GM18951 (cell line): ENCODE data around the gene FUT6.

Source experiments
- POLR2A ChIP-seq: IDR thresholded peaks from 4 replicates; pipeline ENCODE4 v1.6.1; 2011; ENCODE audit warnings: mild to moderate bottlenecking; ENCODE audit not compliant: insufficient read length, insufficient read depth; ENCODE audit errors: extremely low read depth
- in situ Hi-C: fragments of 300-500 bp; cut with MboI; formaldehyde crosslinking; loops from one replicate; pipeline ENCODE4 v1.12.0; 2022; ENCODE audit warnings: low sequenced_read_pairs, mixed read lengths, inconsistent platforms; ENCODE audit not compliant: unreplicated experiment

The FUT6 gene

DNA sequence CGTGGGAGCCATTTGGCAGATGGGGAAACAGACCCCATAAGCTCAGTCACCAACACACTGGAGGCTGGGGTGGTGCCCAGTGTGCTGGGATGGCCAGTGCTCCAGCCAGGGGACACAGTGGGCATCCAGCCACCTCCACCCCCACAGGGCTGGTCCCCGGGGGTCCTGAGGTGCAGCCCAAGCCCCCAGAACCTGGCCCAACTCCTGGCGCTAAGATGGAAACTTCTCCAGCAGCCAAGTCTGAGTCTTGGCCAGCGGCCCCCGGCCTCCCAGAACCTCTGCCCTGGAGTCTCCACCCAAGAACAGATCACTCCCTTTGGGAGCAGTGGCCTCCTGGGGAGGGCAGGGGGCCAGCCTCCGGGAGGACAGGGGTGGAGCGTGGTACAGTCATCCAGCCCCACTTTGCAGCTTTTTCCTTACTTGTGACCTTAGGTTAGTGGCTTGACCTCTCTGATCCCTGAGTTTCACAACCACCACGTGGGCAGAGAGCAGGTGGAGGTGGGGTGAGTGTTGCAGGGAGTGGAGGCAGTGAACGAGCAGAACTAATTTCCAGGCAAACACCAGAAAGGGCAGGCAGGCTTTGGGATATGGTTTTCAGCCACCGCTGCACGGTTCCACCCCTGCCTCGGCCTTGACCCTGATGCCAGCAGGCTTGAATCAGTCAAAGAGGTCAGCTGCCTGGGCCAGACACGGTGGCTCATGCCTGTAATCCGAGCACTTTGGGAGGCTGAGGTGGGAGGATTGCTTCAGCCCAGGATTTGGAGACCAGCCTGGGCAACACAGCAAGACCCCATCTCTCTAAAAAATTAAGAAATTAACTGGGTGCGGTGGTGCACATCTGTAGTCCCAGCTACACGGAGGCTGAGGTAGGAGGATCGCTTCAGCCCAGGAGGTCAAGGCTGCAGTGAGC is 38.9 kb downstream of the FUT6 start:
- in situ Hi-C loops = no loop called here
- TF ChIP-seq POLR2A = no peak

DNA sequence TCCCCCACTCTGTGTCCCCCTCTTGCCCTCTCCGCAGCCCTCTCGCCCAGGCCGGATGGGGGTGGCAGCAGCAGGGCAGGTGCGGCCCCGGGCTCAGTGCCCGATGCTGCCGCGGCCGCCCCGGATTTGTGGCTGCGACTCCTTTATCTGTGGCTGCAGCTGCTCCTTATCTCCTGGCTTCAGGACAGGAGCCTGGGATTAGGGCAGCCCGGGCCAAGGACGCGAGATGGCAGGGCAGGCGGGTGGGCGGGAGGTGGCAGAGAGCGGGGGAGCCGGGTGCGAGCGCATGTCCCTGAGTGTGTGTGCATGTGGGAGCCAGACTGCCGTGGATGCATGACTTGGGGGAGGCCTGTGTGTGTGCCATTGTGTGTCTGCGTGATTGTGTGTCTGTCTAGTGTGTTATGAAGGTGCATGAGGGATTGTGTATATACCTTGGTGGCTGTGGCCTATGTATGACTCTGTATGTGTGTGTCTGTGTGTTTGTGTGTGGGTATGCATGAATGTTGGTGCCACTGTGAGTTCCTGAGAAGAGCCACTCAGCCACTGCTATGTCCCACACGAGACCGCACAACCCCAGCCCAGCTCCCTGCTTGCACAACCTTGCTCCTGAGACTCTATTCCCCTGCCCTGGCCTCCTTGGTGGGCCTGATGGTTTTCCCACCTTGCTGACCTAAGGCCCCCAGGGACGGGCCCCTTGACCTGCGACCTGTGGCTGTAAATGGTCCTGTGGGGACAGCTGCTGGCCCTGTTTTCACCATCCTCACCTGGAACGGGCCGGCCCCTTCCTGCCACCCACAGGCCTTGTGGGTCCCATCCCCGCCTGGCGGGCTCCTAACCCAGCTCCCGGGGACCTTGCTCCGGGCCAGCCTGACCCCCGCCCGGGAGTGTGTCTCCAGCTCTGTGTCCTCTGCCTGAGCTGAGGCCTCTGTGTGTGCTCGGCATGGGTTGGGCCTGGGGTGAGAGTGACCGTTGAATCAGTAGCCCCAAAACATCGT is 40.0 kb downstream of the FUT6 start:
- in situ Hi-C loops = no loop called here
- no peak for TF ChIP-seq POLR2A

DNA sequence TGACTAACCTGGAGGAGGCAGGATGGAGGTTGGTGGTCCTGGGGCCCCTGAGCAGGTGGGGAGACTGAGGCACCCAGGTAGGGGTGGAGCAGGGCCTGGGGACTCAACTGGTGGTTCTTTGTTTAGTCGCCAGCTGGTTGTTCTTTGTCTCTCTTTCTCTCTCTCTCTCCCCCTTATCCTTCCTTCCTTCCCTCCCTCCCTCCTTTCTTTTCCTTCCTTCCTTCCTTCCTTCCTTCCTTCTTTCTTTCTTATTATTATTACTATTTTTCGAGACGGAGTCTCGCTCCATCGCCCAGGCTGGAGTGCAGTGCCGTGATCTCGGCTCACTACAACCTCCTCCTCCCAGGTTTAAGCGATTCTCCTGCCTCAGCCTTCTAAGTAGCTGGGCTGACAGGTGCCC is 41.3 kb downstream of the FUT6 start:
- no peak for TF ChIP-seq POLR2A
- in situ Hi-C loops = no loop called here

DNA sequence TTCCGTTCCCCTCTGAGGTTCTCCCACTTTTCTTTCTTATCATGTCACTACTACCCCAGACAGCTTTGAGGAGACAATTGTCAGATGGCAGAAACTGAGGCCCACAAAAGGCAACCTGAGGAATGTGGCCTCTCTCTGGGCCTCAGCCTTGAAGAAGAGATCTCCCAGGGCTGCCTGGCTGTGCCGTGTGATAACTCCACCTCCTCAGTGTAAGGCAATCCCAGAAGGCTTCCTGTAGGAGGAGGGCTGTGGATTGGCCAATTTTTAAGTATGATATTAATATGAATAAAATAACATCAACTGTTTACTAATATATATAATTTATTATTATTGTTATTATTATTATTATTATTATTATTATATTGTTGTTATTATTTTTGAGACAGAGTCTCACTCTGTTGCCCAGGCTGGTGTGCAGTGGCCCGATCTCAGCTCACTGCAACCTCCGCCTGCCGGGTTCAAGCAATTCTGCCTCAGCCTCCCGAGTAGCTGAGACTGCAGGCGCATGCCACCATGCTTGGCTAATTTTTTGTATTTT is 44.1 kb downstream of the FUT6 start:
- in situ Hi-C loops = no loop called here

DNA sequence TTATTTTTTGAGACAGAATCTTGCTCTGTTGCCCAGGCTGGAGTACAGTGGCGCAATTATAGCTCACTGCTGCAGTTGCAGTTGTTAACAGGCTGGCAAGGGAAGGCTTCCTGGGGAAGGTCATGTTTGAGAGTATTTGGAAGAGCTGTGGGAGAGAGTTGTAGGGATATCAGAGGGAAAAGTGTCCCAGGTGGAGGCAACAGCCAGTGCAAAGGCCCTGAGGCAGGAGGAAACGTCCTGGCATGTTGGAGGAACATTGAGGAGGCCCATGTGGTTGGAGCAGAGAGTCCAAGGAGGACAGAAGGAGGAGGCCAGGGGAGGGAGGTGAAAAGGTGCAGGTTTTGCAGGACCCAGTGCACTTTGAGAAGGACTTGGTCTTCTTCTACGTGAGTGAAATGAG is 46.3 kb downstream of the FUT6 start:
- no peak for TF ChIP-seq POLR2A
- in situ Hi-C loops = no loop called here

More for the DNA sequence above, 44.1 kb downstream of the FUT6 start:
- no peak for TF ChIP-seq POLR2A

DNA sequence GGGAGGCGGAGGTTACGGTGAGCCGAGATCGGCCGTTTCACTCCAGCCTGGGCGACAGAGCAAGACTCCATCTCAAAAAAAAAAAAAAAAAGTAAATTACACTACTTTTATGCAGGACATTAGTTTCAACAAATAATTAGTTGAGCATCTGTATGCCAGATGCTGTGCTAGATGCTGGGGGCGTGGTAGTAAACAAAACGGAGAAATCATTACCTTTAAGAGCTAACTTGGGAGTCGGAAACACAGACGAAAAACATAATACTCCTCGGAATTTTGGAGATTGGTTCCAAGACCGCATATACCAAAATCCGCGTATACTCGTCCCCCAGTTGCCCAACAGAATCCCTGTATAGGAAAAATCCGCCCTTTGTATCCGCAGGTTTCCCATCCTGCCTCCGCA is 47.3 kb downstream of the FUT6 start:
- no peak for TF ChIP-seq POLR2A
- in situ Hi-C loops = no loop called here

DNA sequence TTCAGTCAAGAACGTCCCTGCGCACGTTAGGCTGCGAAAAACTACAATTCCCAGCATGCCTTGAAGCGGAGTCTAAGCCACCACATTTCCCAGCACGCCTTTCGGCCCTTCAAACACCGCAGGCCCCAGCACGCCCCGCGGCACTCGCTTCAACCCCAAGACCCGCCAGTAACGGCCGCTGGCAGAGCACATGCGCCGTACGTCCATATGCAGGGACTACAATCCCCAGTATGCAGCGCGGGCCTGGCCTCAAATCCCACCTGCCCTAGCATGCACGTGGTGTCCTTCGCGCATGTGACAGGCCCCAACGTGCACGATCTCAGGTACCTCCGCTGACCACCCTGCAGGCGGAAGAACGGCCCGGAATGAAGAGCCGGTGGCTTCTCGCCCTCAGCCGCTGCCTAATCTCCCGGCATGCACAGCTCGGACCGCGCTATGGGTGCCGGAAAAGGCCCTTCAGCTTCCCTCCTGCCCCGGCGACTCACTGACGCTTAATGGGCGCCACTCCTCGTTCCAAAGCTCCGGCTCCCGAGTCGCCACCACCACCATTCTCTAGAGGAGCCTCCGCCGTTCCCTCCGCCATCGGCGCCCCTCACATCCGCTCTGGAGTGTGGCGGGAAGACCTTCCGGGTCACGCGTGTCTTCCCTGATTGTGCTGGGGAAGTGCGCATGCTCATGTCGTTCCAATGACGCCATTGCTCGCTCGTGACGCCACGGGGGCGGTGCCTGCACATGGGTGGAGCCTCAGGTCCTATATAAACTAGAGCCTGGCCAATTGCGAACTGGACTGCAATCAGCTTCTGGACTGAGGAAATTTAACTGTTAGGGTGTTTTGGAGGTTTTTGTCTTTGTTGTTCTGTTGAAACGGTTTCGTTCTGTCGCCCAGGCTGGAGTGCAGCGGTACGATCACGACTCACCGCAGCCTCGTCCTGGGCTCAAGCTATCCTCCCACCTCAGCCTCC is 48.7 kb downstream of the FUT6 start, which contains the start of gene DUS3L:
DUS3L (minus strand) TSS at position 605 of the 962 bp plus-strand sequence; CDS start at position 583, 22 bp downstream.
- peak; percentile 77 for TF ChIP-seq POLR2A
- in situ Hi-C loops = no loop called here

DNA sequence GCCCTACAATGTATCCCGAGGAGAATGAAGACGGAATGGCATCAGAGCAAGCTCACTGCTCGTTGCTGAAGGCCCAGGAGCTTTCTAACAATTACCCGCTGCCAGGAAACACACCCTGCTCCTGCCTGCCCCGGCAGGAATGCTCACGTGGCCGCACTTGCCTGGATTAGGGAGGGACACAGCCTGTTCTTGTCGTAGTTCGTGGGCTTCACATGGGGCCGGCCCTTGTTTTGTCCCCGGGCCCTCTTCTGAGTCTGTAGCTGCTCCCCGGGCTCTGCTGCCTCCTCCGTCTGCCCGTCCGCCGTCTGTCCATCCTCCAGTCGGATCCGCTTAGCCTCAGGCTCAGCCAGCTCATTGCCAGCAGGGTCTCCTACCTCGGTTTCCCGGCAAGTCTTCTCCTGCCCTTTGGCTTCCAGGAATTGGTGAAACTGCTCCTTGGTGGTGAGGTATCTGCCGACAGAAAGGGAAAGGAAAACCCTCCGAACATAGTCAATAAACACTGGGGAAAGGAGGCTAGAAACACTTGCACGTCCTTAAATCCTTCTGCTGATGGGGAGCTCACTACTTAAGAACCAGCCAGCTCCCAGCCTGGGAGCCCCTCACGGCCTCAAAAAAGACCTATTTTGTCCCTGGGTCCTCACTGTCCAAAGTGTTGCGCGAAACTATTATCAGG is 49.5 kb downstream of the FUT6 start:
- no peak for TF ChIP-seq POLR2A
- in situ Hi-C loops = no loop called here

DNA sequence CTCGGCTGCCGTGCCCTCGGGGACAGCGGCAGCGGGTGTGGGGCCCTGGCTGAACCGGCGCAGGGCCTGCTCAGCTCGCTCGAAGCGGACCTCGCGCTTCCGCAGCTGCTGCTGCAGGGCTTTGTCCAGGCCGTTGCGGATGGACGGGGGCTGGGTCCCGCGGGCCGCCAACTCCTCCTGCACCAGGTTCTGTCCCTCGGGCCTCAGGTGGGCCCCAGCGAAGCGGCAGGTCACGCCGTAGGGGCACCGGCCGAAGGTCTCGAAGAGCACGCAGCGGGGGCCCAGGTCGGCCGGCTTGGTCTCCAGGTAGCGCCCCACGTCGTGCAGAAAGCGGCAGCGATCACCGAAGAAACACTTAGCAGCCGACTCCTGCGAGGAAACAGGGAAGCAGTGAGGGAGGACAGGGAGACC is 50.1 kb downstream of the FUT6 start:
- TF ChIP-seq POLR2A = no peak
- in situ Hi-C loops = no loop called here

DNA sequence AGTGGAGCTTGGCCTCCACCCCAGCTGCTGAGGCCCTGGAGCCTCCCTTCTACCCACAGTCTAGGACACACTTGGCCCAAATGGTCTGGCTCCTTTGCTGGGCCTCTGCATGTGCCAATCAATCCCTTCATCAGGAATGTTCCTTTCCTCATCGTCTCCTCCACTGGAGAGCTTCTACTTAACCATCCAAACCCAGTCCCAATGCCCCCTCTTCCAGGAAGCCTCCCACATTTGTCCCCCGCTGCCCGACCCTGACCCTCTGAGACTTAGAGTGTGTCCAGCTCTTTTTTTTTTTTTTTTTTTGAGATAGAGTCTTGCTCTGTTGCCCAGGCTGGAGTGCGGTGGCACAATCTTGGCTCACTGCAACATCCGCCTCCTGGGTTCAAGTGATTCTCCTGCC is 51.1 kb downstream of the FUT6 start:
- in situ Hi-C loops = no loop called here
- no peak for TF ChIP-seq POLR2A

DNA sequence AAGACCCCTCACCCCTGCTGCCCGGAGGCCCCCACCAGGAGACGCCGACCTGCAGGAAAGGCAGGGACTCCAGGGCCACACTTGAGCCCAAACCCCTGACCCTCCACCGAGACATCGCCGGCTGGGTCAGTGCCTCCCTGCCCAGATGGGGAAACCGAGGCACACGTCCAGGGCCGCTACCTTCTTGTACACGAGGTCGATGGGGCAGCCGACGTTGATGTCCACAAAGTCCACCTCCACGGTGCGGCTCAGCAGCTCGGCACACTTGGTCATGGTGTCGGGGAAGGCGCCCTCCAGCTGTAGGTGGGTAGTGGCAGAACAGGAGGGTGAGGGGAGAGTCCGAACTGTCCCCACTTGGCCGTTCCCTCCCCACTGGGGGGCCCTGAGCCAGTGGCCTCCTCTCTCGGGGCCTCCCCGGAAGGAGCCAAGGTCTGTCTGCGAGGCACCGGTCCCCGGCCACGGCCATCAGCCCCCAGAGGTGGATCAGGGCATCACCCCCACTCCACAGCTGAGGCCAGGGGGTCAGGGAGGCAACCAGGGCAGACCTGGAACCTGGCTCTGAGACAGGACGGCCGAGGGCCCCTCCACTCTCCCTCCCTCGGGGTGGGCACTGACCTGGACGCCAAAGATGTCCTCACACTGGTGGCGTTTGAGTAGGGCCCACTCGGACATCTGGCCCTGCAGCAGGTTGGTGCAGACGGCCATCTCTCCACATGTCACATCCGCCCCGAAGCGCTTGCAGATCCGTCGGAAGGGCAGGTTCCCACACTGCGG is 51.9 kb downstream of the FUT6 start:
- in situ Hi-C loops = no loop called here
- TF ChIP-seq POLR2A = peak; percentile 27
